Measurements from ENCODE around the gene GRIN2A. TPM values are rescaled to one million over a fixed set of nuclear protein-coding genes. Genes with fewer than 3 reads are reported as not detected.

Gene GRIN2A
- total RNA-seq, 4 donors from 2014 or later = 0.19 to 0.56 (median 0.35) TPM

- Histone ChIP-seq H3K27me3 (no peaks in the 10 kb centered on the region), H3K4me3 (no peak overlapping the region), H3K9me3 (no peaks in the 10 kb centered on the region), H3K36me3 (no peaks in the 10 kb centered on the region), H3K27ac (no peak overlapping the region), H3K4me1 (no peaks in the 10 kb centered on the region)
- TF ChIP-seq POLR2A (IDR thresholded peaks at IDR 0.05) = no peak
- TF ChIP-seq CTCF (IDR thresholded peaks at IDR 0.05) = no peak
- 45 to 75% methylated on average over 1 of the region's 1 CpG for WGBS, 2 donors
- intact Hi-C loops (cut with DNase I) = no loop called here
- DNase-seq = no peak
Measured at GRCh38 chr16:9713156-9713555, 469.1 kb downstream of the GRIN2A start.

DNA sequence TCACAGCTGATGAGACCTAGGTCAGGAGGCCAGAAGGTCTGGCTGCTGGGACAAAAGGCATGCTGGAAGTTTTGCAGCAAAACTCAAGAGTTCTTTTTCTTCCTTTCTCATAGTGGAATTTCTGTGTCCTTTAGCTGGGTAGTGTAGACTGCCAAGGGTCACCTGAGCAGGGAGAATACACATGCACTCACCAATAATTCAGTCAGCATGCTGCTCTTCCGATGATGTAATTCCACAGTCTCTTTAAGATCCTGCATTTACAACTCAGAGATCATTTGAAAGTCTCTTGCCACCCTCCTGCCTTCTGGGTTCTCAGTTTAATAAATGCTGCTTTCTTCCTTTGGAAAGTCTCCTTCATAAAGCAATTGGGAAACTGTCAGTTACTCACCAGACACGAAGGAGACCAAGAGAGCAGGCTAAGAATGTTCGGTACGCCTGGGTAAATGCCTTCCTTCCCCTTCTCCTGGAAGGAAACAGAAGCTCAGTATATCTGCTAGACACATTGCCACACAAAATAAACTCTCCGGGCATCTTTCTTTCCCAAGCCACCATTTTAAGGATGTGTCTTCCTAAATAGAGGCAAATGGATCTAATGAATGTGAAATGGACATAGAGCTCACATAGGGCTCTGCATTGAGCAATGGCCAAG is 473.1 kb downstream of the GRIN2A start:
- intact Hi-C loops (cut with DNase I) = no loop called here
- Histone ChIP-seq H3K27ac (no peak overlapping the region), H3K27me3 (peaks cover 0 to 3% (median 0%) of the 10 kb centered on the region in 4 donors), H3K4me3 (no peak overlapping the region), H3K9me3 (no peaks in the 10 kb centered on the region), H3K36me3 (no peaks in the 10 kb centered on the region), H3K4me1 (no peaks in the 10 kb centered on the region)
- DNase-seq = no peak
- 54 to 66% methylated on average over 5 of the region's 5 CpGs for WGBS, 2 donors
- no peak for TF ChIP-seq POLR2A (IDR thresholded peaks at IDR 0.05)
- no peak for TF ChIP-seq CTCF (IDR thresholded peaks at IDR 0.05)

DNA sequence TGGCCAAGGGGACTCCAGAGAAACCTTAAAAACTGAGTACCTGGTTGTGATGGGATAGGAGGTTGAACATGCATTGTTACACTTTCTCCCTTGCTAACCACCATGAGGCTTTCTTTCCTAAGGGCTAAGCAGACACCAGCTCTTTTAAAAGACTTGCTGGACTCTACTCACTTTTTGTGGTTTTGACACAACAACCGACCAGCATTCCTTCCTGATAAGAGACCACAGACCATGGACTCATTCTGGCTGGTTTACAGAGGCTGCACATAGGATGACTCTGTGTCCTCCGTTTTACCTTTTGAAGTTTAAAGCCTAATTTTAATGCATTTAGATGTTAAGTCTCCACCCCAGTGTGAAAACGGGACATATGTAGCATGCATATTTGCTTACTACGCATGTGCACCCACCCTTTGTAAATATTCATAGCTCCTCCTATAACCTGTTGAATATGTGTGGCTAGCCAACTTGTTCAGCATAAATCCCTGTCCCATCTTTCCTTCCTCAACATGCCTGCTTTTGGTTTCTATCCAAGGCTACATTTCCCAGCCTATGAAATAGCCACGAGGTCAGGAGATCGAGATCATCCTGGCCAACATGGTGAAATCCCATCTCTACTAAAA is 475.9 kb downstream of the GRIN2A start:
- intact Hi-C loops (cut with DNase I) = no loop called here
- Histone ChIP-seq H3K4me1 (no peaks in the 10 kb centered on the region), H3K27ac (no peak overlapping the region), H3K36me3 (no peaks in the 10 kb centered on the region), H3K9me3 (no peaks in the 10 kb centered on the region), H3K27me3 (peaks cover 0 to 3% (median 0%) of the 10 kb centered on the region in 4 donors), H3K4me3 (no peak overlapping the region)
- TF ChIP-seq POLR2A (IDR thresholded peaks at IDR 0.05) (no peak), CTCF (IDR thresholded peaks at IDR 0.05) (no peak)
- DNase-seq = no peak
- WGBS, 2 donors = 52 to 67% methylated on average over 4 to 6 of the region's 6 CpGs

GRCh38 chr16:9703731-9704130 is 478.5 kb downstream of the GRIN2A start:
- no peak overlapping the region for H3K4me3 ChIP-seq
- TF ChIP-seq CTCF (IDR thresholded peaks at IDR 0.05) (no peak), POLR2A (IDR thresholded peaks at IDR 0.05) (no peak)
- intact Hi-C loops (cut with DNase I) = no loop called here
- 89 to 92% methylated on average over 1 of the region's 1 CpG for WGBS, 2 donors
- no peak overlapping the region for H3K27ac ChIP-seq
- no peak for DNase-seq
- H3K9me3 ChIP-seq = no peaks in the 10 kb centered on the region
- H3K36me3 ChIP-seq = no peaks in the 10 kb centered on the region
- H3K27me3 ChIP-seq = peaks cover 0 to 3% (median 0%) of the 10 kb centered on the region in 4 donors
- H3K4me1 ChIP-seq = no peaks in the 10 kb centered on the region

Small RNAs within 50 kb of the gene (small RNA-seq; reads per million reads assigned to genes)
- gene RN7SL493P = 0 reads per million in 4 donors

Other genes with a start within 250 kb of the GRIN2A start
- gene ATF7IP2, start 203.6 kb upstream of the GRIN2A start, total RNA-seq = 10 to 100 TPM in 1 of 4 donors, 1 to 10 TPM in 3; 4.1 to 12.2 (median 8.9) TPM